OCI-LY1 (cell line): ENCODE results near the gene CCDC8.

Experiments
- H2AFZ ChIP-seq: fragments of 200-600 bp; sonication (generic), shearing (Covaris generic); 2 replicates; pipeline ENCODE4 v1.6.0; 2014; ENCODE audit warnings: antibody characterized with exemption, mild to moderate bottlenecking, low read length
- H3F3A ChIP-seq: fragments of 200-600 bp; sonication (generic), shearing (Covaris generic); 2 replicates; pipeline ENCODE4 v1.6.0; 2014; ENCODE audit warnings: mild to moderate bottlenecking, antibody characterized with exemption, low read length, moderate library complexity; ENCODE audit not compliant: insufficient read depth
- H3K27ac ChIP-seq: fragments of 200-600 bp; sonication (generic); 2 replicates; pipeline ENCODE4 v1.5.1; 2014; ENCODE audit warnings: low read length, mixed run types, mild to moderate bottlenecking, low read depth; ENCODE audit not compliant: poor library complexity, severe bottlenecking
- H3K27me3 ChIP-seq: fragments of 200-600 bp; sonication (generic); 2 replicates; pipeline ENCODE4 v1.6.0; 2014; ENCODE audit warnings: antibody characterized with exemption, mild to moderate bottlenecking, low read length, moderate library complexity; ENCODE audit not compliant: insufficient read depth
- H3K36me3 ChIP-seq: fragments of 200-600 bp; sonication (generic); 2 replicates; pipeline ENCODE4 v1.6.1; 2014; ENCODE audit warnings: mild to moderate bottlenecking, antibody characterized with exemption, low read length, moderate library complexity, mixed read lengths; ENCODE audit not compliant: insufficient read depth
- H3K4me1 ChIP-seq: fragments of 200-600 bp; sonication (generic); 2 replicates; pipeline ENCODE4 v1.5.1; 2014; ENCODE audit warnings: mild to moderate bottlenecking, low read length, moderate library complexity; ENCODE audit not compliant: insufficient read depth, severe bottlenecking
- H3K4me2 ChIP-seq: fragments of 200-600 bp; sonication (generic), shearing (Covaris generic); 2 replicates; pipeline ENCODE4 v1.6.1; 2014; ENCODE audit warnings: low read length
- H3K4me3 ChIP-seq: fragments of 200-600 bp; sonication (generic); 2 replicates; pipeline ENCODE4 v1.5.1; 2014; ENCODE audit warnings: low read length, low read depth, mild to moderate bottlenecking, mixed read lengths; ENCODE audit not compliant: poor library complexity, severe bottlenecking
- H3K79me2 ChIP-seq: fragments of 200-600 bp; shearing (Covaris generic); 2 replicates; pipeline ENCODE4 v1.6.1; 2016; ENCODE audit warnings: mixed run types, low read length, mixed read lengths; ENCODE audit not compliant: insufficient read depth
- H3K9ac ChIP-seq: fragments of 200-600 bp; sonication (generic), shearing (Covaris generic); 2 replicates; pipeline ENCODE4 v1.6.1; 2014; ENCODE audit warnings: mild to moderate bottlenecking, low read length, mixed read lengths
- H3K9me2 ChIP-seq: fragments of 200-600 bp; sonication (generic), shearing (Covaris generic); 2 replicates; pipeline ENCODE4 v1.6.1; 2014; ENCODE audit warnings: low read depth, mild to moderate bottlenecking, low read length, mixed read lengths
- H3K9me3 ChIP-seq: fragments of 200-600 bp; shearing (Covaris generic); 2 replicates; pipeline ENCODE4 v1.6.1; 2014; ENCODE audit warnings: low read length, mixed read lengths
- H4K20me1 ChIP-seq: fragments of 200-600 bp; sonication (generic), shearing (Covaris generic); 2 replicates; pipeline ENCODE4 v1.6.0; 2016; ENCODE audit warnings: mild to moderate bottlenecking, low read length; ENCODE audit not compliant: insufficient read depth
- EZH2 ChIP-seq: fragments of 200-600 bp; sonication (generic), shearing (Covaris generic); IDR thresholded peaks from 2 replicates; pipeline ENCODE4 v1.8.0; 2017; ENCODE audit warnings: borderline replicate concordance, mixed run types, mild to moderate bottlenecking, antibody characterized with exemption, low read length, moderate library complexity, mixed read lengths
- TF ChIP-seq, protein P1 (sequence below): fragments of 200-600 bp; sonication (generic), shearing (Covaris generic); IDR thresholded peaks from 2 replicates; pipeline ENCODE4 v1.5.1; 2017; ENCODE audit warnings: mild to moderate bottlenecking, antibody characterized with exemption, low read length, moderate library complexity, mixed read lengths

Gene CCDC8

DNA sequence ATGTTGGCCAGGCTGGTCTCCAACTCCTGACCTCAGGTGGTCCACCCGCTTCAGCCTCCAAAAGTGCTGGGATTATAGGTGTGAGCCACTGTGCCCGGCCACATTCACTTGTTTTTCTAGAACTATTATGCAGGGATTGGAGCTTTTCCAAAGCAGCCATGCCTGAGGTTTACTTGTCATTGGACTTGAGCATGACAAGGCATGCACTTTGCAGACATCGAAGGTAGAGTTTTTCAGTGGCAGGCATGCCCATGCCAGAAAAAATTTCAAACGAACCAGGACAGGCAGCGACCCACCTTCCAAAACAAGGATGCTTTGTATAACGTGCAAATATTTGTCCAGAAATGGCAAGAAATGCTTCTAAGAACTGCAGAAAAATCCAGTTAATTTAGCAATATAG, 40.3 kb upstream of the CCDC8 start:
- H4K20me1 ChIP-seq = no peaks in the 10 kb centered on the region
- TF ChIP-seq, protein P1, sequence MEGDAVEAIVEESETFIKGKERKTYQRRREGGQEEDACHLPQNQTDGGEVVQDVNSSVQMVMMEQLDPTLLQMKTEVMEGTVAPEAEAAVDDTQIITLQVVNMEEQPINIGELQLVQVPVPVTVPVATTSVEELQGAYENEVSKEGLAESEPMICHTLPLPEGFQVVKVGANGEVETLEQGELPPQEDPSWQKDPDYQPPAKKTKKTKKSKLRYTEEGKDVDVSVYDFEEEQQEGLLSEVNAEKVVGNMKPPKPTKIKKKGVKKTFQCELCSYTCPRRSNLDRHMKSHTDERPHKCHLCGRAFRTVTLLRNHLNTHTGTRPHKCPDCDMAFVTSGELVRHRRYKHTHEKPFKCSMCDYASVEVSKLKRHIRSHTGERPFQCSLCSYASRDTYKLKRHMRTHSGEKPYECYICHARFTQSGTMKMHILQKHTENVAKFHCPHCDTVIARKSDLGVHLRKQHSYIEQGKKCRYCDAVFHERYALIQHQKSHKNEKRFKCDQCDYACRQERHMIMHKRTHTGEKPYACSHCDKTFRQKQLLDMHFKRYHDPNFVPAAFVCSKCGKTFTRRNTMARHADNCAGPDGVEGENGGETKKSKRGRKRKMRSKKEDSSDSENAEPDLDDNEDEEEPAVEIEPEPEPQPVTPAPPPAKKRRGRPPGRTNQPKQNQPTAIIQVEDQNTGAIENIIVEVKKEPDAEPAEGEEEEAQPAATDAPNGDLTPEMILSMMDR = no peak
- TF ChIP-seq EZH2 = no peak
- no peak overlapping the region for H2AFZ ChIP-seq
- H3K9ac ChIP-seq = no peak overlapping the region
- H3K4me2 ChIP-seq = no peak overlapping the region
- no peak overlapping the region for H3K27ac ChIP-seq
- H3K79me2 ChIP-seq = no peaks in the 10 kb centered on the region
- H3K4me1 ChIP-seq = no peaks in the 10 kb centered on the region
- no peaks in the 10 kb centered on the region for H3K9me3 ChIP-seq
- H3K36me3 ChIP-seq = no peaks in the 10 kb centered on the region
- no peaks in the 10 kb centered on the region for H3K9me2 ChIP-seq
- no peaks in the 10 kb centered on the region for H3K27me3 ChIP-seq
- H3F3A ChIP-seq = no peaks in the 10 kb centered on the region
- no peak overlapping the region for H3K4me3 ChIP-seq

DNA sequence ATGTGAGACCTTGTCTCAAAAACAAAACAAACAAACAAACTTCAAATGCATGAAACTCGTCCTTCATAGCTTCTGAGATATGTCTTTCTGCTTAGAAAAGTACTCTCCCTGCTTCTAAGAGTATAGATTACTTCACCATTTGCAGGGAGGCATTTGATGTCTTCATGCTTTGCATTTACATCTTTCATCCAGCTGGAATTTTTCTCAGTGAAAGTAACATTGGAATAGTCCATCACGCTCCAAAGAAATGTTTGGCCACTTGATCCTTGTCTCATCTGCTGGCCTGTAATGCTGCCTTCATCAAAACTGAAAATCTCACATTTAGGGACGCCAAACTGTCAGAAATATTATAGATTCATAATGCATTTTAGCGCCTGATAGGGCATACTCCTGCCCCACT, 38.8 kb upstream of the CCDC8 start:
- H3K27me3 ChIP-seq = no peaks in the 10 kb centered on the region
- no peaks in the 10 kb centered on the region for H3K36me3 ChIP-seq
- no peak overlapping the region for H2AFZ ChIP-seq
- TF ChIP-seq EZH2 = no peak
- TF ChIP-seq, protein P1 = no peak
- H3K4me1 ChIP-seq = no peaks in the 10 kb centered on the region
- H3K4me3 ChIP-seq = no peak overlapping the region
- H3K4me2 ChIP-seq = no peak overlapping the region
- H3K9me2 ChIP-seq = no peaks in the 10 kb centered on the region
- no peaks in the 10 kb centered on the region for H3K79me2 ChIP-seq
- H3K9me3 ChIP-seq = no peaks in the 10 kb centered on the region
- no peak overlapping the region for H3K27ac ChIP-seq
- no peak overlapping the region for H3K9ac ChIP-seq
- no peaks in the 10 kb centered on the region for H3F3A ChIP-seq
- no peaks in the 10 kb centered on the region for H4K20me1 ChIP-seq

GRCh38 chr19:46451352-46451751, 38.0 kb upstream of the CCDC8 start:
- no peaks in the 10 kb centered on the region for H3K4me1 ChIP-seq
- no peak overlapping the region for H3K9ac ChIP-seq
- TF ChIP-seq, protein P1 = no peak
- no peak for TF ChIP-seq EZH2
- no peak overlapping the region for H3K4me3 ChIP-seq
- no peak overlapping the region for H3K4me2 ChIP-seq
- H3K9me3 ChIP-seq = no peaks in the 10 kb centered on the region
- H3F3A ChIP-seq = no peaks in the 10 kb centered on the region
- H3K9me2 ChIP-seq = no peaks in the 10 kb centered on the region
- H2AFZ ChIP-seq = no peak overlapping the region
- no peaks in the 10 kb centered on the region for H3K79me2 ChIP-seq
- no peak overlapping the region for H3K27ac ChIP-seq
- no peaks in the 10 kb centered on the region for H3K27me3 ChIP-seq
- H4K20me1 ChIP-seq = no peaks in the 10 kb centered on the region
- no peaks in the 10 kb centered on the region for H3K36me3 ChIP-seq
